ENCODE measurements around the gene CFAP97D1.

Gene CFAP97D1

GRCh38 chr17:43812396-43813265, 32.4 kb downstream of the CFAP97D1 start:
- DNase-seq (ENCODE audit: low read depth), result no peak

GRCh38 chr17:43813386-43813785, 33.2 kb downstream of the CFAP97D1 start:
- H3K4me3 ChIP-seq (ENCODE audit: low read depth, low read length), result no peak overlapping the region
- no peak for TF ChIP-seq CTCF (IDR thresholded peaks at IDR 0.05; ENCODE audit: control insufficient read depth, extremely low read depth, insufficient read depth)
- no peak for DNase-seq (ENCODE audit: low read depth)

More at GRCh38 chr17:43812396-43813265, 32.4 kb downstream of the CFAP97D1 start:
- TF ChIP-seq CTCF (IDR thresholded peaks at IDR 0.05; ENCODE audit: control insufficient read depth, extremely low read depth, insufficient read depth), result no peak
- H3K4me3 ChIP-seq (ENCODE audit: low read depth, low read length), result no peak overlapping the region

- no peak for TF ChIP-seq CTCF (IDR thresholded peaks at IDR 0.05; ENCODE audit: control insufficient read depth, extremely low read depth, insufficient read depth)
- H3K4me3 ChIP-seq (ENCODE audit: low read depth, low read length), result no peak overlapping the region
- no peak for DNase-seq (ENCODE audit: low read depth)
These were observed 33.8 kb downstream of the CFAP97D1 start for GRCh38 chr17:43814026-43814425.

GRCh38 chr17:43814714-43815113, 34.5 kb downstream of the CFAP97D1 start:
- DNase-seq (ENCODE audit: low read depth), result no peak
- TF ChIP-seq CTCF (IDR thresholded peaks at IDR 0.05; ENCODE audit: control insufficient read depth, extremely low read depth, insufficient read depth), result no peak
- H3K4me3 ChIP-seq (ENCODE audit: low read depth, low read length), result no peak overlapping the region

- H3K4me3 ChIP-seq (ENCODE audit: low read depth, low read length), result no peak overlapping the region
- TF ChIP-seq CTCF (IDR thresholded peaks at IDR 0.05; ENCODE audit: control insufficient read depth, extremely low read depth, insufficient read depth), result no peak
- no peak for DNase-seq (ENCODE audit: low read depth)
These were observed 36.4 kb downstream of the CFAP97D1 start for GRCh38 chr17:43816336-43817320.

GRCh38 chr17:43817826-43818225, 37.6 kb downstream of the CFAP97D1 start:
- H3K4me3 ChIP-seq (ENCODE audit: low read depth, low read length), result no peak overlapping the region
- DNase-seq (ENCODE audit: low read depth), result no peak
- TF ChIP-seq CTCF (IDR thresholded peaks at IDR 0.05; ENCODE audit: control insufficient read depth, extremely low read depth, insufficient read depth), result no peak

Measured in LNCaP clone FGC (cell line).